Stimulated activated effector memory CD8-positive, alpha-beta T cell treated with anti-CD3 and anti-CD28 coated beads, Interleukin-12 subunit alpha, Interleukin-12 subunit beta, amount 100 ng/mL, for 72 hours (primary cell): Measurements from ENCODE around the gene SPR.

Experiments
- ATAC-seq: fragments of 150-1000 bp; cut with Tn5 transposase; 2 replicates; pipeline ENCODE4 v1.10.0; 2021
- DNase-seq, 2 donors: peaks; one replicate each; pipeline ENCODE4 v3.0.0; 2021 to 2022; ENCODE audit warnings: low spot score in 2 of 2
- H3K27ac Mint-ChIP-seq: one replicate; pipeline ENCODE4 v1.8.0; 2022; ENCODE audit warnings: mild to moderate bottlenecking, mixed read lengths
- H3K36me3 Mint-ChIP-seq: one replicate; pipeline ENCODE4 v1.8.0; 2022; ENCODE audit warnings: mild to moderate bottlenecking, mixed read lengths
- H3K4me1 Mint-ChIP-seq: one replicate; pipeline ENCODE4 v1.8.0; 2022; ENCODE audit warnings: mixed read lengths
- H3K4me3 Mint-ChIP-seq: one replicate; pipeline ENCODE4 v1.8.0; 2022; ENCODE audit warnings: mild to moderate bottlenecking, mixed read lengths
- H3K9me3 Mint-ChIP-seq: one replicate; pipeline ENCODE4 v1.8.0; 2022; ENCODE audit warnings: mixed read lengths

The SPR gene

GRCh38 chr2:72871880-72872279 lies 15.3 kb upstream of the SPR start:
- Mint-ChIP-seq H3K4me3 (no peak overlapping the region), H3K36me3 (no peaks in the 10 kb centered on the region), H3K4me1 (no peaks in the 10 kb centered on the region), H3K27ac (no peak overlapping the region), H3K9me3 (no peaks in the 10 kb centered on the region)
- ATAC-seq (peak; percentile 55), DNase-seq (no peak)

- no peak overlapping the region for H3K27ac Mint-ChIP-seq
- ATAC-seq (no peak), DNase-seq (no peak)
- no peak overlapping the region for H3K4me3 Mint-ChIP-seq
- no peaks in the 10 kb centered on the region for H3K9me3 Mint-ChIP-seq
- no peaks in the 10 kb centered on the region for H3K36me3 Mint-ChIP-seq
- H3K4me1 Mint-ChIP-seq, result no peaks in the 10 kb centered on the region
These were observed 3.7 kb upstream of the SPR start for GRCh38 chr2:72883356-72883962.

GRCh38 chr2:72886505-72887031 lies 640 bp upstream of the SPR start:
- no peak for ATAC-seq
- no peaks in the 10 kb centered on the region for H3K9me3 Mint-ChIP-seq
- no peaks in the 10 kb centered on the region for H3K36me3 Mint-ChIP-seq
- H3K27ac Mint-ChIP-seq, result no peak overlapping the region
- no peaks in the 10 kb centered on the region for H3K4me1 Mint-ChIP-seq
- peak overlapping the region; percentile 69 for H3K4me3 Mint-ChIP-seq
- DNase-seq, result no peak

- H3K9me3 Mint-ChIP-seq, result no peaks in the 10 kb centered on the region
- H3K4me1 Mint-ChIP-seq, result no peaks in the 10 kb centered on the region
- H3K4me3 Mint-ChIP-seq, result peak overlapping the region; percentile 69
- ATAC-seq (peak; percentile 63), DNase-seq (peak; percentile 36 to 77)
- no peak overlapping the region for H3K27ac Mint-ChIP-seq
- H3K36me3 Mint-ChIP-seq, result no peaks in the 10 kb centered on the region
These were observed 681 bp downstream of the SPR start for GRCh38 chr2:72887740-72888437.

GRCh38 chr2:72888438-72889202 lies 1.4 kb downstream of the SPR start:
- H3K36me3 Mint-ChIP-seq, result no peaks in the 10 kb centered on the region
- H3K4me3 Mint-ChIP-seq, result peak overlapping the region; percentile 69
- no peak overlapping the region for H3K27ac Mint-ChIP-seq
- H3K4me1 Mint-ChIP-seq, result no peaks in the 10 kb centered on the region
- no peak for DNase-seq
- no peak for ATAC-seq
- H3K9me3 Mint-ChIP-seq, result no peaks in the 10 kb centered on the region

GRCh38 chr2:72889991-72890390 lies 2.8 kb downstream of the SPR start:
- no peak for DNase-seq
- ATAC-seq, result no peak
- H3K27ac Mint-ChIP-seq, result no peak overlapping the region
- H3K36me3 Mint-ChIP-seq, result no peaks in the 10 kb centered on the region
- H3K9me3 Mint-ChIP-seq, result no peaks in the 10 kb centered on the region
- peaks cover under 1% of the 10 kb centered on the region for H3K4me1 Mint-ChIP-seq
- H3K4me3 Mint-ChIP-seq, result no peak overlapping the region

- Mint-ChIP-seq H3K36me3 (no peaks in the 10 kb centered on the region), H3K4me3 (no peak overlapping the region), H3K27ac (no peak overlapping the region), H3K9me3 (no peaks in the 10 kb centered on the region), H3K4me1 (peaks cover 9% of the 10 kb centered on the region)
- DNase-seq (no peak), ATAC-seq (no peak)
These were observed 4.0 kb downstream of the SPR start for GRCh38 chr2:72891091-72891818.

GRCh38 chr2:72892506-72893173 lies 5.4 kb downstream of the SPR start:
- no peak overlapping the region for H3K27ac Mint-ChIP-seq
- no peaks in the 10 kb centered on the region for H3K9me3 Mint-ChIP-seq
- no peaks in the 10 kb centered on the region for H3K36me3 Mint-ChIP-seq
- DNase-seq (peak; percentile 46 to 68), ATAC-seq (peak; percentile 83)
- peaks cover 9% of the 10 kb centered on the region for H3K4me1 Mint-ChIP-seq
- no peak overlapping the region for H3K4me3 Mint-ChIP-seq

- Mint-ChIP-seq H3K27ac (no peak overlapping the region), H3K36me3 (no peaks in the 10 kb centered on the region), H3K9me3 (no peaks in the 10 kb centered on the region), H3K4me3 (no peak overlapping the region), H3K4me1 (peaks cover 9% of the 10 kb centered on the region)
- ATAC-seq (peak; percentile 60), DNase-seq (peak in 1 of 2 donors; percentile 68)
These were observed 6.5 kb downstream of the SPR start for GRCh38 chr2:72893594-72894319.

GRCh38 chr2:72894514-72894913 lies 7.3 kb downstream of the SPR start:
- H3K4me3 Mint-ChIP-seq, result no peak overlapping the region
- DNase-seq (no peak), ATAC-seq (no peak)
- no peaks in the 10 kb centered on the region for H3K36me3 Mint-ChIP-seq
- H3K9me3 Mint-ChIP-seq, result no peaks in the 10 kb centered on the region
- H3K27ac Mint-ChIP-seq, result no peak overlapping the region
- peaks cover 9% of the 10 kb centered on the region for H3K4me1 Mint-ChIP-seq

GRCh38 chr2:72895154-72895553 lies 7.9 kb downstream of the SPR start:
- ATAC-seq (no peak), DNase-seq (no peak)
- Mint-ChIP-seq H3K9me3 (no peaks in the 10 kb centered on the region), H3K27ac (no peak overlapping the region), H3K36me3 (no peaks in the 10 kb centered on the region), H3K4me1 (peaks cover 9% of the 10 kb centered on the region), H3K4me3 (no peak overlapping the region)

- H3K4me3 Mint-ChIP-seq, result no peak overlapping the region
- H3K36me3 Mint-ChIP-seq, result no peaks in the 10 kb centered on the region
- DNase-seq, result no peak
- H3K4me1 Mint-ChIP-seq, result peaks cover 9% of the 10 kb centered on the region
- ATAC-seq, result no peak
- H3K9me3 Mint-ChIP-seq, result no peaks in the 10 kb centered on the region
- no peak overlapping the region for H3K27ac Mint-ChIP-seq
These were observed 8.6 kb downstream of the SPR start for GRCh38 chr2:72895759-72896281.

- no peak for DNase-seq
- no peak overlapping the region for H3K27ac Mint-ChIP-seq
These were observed 9.2 kb downstream of the SPR start for GRCh38 chr2:72896446-72896845.

More at GRCh38 chr2:72896446-72896845, 9.2 kb downstream of the SPR start:
- no peaks in the 10 kb centered on the region for H3K9me3 Mint-ChIP-seq
- H3K36me3 Mint-ChIP-seq, result no peaks in the 10 kb centered on the region
- ATAC-seq, result no peak
- H3K4me1 Mint-ChIP-seq, result peaks cover 9% of the 10 kb centered on the region
- H3K4me3 Mint-ChIP-seq, result no peak overlapping the region
